ENCODE measurements around the gene ERFE.
"Not testable (repeated sequence)": the region's sequence is repeated elsewhere in the genome, so short reads cannot be mapped to it uniquely, and the experiment has no call there.

Gene ERFE

DNA sequence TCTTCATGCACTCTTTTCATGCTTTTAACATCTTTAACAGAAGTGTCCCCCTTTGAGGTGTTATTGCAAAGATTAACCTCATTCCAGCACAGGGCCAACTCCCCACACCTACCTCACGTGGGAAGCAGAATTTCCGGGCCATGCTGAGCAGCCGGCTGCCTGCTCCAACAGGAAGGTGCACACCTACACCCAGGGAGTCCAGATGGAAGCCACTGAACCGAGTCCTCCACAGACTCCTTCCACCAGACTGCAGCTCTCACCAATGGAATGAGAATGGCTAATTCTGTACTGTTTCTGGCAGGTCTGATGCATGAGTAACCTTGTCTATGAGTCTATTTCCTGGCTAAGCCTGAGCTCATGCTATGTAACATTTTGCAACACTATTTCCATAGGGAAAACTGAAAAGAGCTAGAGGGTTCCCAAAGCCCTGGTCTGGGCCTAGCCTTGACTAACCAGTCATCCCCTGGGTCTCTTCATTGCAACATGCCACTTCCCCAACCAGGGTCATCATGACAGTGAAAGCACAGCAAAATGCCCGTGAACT, 11.0 kb downstream of the ERFE start:
- DNase-seq (ENCODE audit: low spot score), result no peak

DNA sequence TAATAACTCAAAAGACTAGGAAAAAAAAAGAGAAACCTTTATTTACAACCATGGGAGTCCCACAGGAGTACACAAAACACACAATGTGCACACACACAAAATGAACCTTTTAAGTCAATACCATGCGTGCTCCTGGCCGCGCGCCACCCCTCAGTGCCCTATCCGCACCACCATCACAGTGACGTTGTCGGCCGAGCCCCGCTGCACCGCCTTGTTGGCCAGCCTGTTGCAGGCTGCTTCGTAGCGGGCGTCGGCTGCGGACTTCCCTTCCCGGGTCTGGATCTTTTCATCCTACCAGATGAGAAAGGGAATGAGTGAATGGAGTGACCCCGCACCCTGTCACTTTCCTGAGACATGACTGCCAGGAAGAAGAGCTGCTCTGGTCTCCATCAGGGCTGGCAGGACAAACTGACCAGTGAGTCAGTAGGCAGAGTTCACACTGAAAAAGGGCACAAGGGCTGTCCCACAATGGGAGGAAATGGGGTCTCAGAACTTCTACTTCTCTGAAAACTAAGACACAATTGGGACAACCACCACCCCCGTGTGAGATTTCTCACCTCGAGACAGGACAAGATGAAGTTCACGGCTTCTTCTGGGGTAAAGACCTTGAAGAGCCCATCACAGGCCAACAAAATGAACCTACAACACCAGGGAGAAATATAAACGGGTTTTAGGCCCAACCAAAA, 11.8 kb downstream of the ERFE start:
- DNase-seq (ENCODE audit: low spot score), result no peak

- DNase-seq (ENCODE audit: low spot score), result not testable (repeated sequence)
Observed at GRCh38 chr2:238171072-238171431, 12.3 kb downstream of the ERFE start.

DNA sequence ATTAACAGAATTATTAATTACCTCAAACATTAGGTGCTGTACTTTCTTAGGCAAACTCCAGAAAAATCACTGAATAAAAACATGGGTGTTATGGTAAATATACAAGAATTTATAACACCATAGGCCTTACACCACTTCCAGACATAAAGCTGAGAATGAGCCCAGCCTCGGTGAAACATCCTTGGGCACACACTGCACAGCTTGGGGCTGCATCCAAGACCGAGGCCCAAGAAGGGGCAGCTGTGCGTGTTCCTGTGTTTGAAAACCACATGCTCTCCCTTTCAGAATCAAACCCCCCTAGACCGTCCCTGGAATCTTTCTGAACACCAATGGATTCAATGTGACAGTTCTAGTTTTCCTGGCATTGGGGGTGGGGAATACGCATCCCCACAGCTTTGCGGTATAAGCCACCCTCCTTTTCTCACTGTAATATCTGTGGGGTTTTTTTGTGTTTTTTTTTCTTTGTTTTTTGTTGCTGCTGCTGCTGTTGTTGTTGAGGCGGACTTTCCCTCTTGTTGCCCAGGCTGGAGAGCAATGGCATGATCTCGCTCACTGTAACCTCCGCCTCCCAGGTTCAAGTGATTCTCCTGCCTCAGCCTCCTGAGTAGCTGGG, 12.9 kb downstream of the ERFE start:
- no peak for DNase-seq (ENCODE audit: low spot score)

DNA sequence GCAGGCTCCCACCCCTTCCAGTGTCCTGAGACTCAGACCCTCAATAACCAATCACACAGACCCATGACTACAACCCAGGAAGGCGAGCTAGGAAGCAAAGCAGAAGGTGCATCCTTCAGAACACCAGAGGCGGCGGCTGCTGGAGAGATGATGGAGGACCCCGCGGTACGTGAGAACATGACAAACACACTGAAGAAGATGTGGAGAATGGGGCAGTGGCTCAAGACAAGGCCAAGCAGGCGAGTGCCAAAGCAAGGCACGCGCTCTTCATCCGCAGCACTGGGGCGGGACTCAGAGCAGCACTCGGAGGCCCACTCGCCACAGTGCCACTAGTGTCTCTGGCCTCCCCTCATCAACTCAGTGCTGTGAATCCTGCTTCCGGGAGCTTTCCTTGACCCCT, 13.7 kb downstream of the ERFE start:
- DNase-seq (ENCODE audit: low spot score), result no peak

GRCh38 chr2:238173692-238174091, 14.9 kb downstream of the ERFE start:
- DNase-seq (ENCODE audit: low spot score), result no peak

- no peak for DNase-seq (ENCODE audit: low spot score)
Observed at GRCh38 chr2:238174291-238174690, 15.5 kb downstream of the ERFE start.

GRCh38 chr2:238174701-238175100, 15.9 kb downstream of the ERFE start:
- no peak for DNase-seq (ENCODE audit: low spot score)

GRCh38 chr2:238176613-238177012, 17.8 kb downstream of the ERFE start:
- DNase-seq (ENCODE audit: low spot score), result no peak

DNA sequence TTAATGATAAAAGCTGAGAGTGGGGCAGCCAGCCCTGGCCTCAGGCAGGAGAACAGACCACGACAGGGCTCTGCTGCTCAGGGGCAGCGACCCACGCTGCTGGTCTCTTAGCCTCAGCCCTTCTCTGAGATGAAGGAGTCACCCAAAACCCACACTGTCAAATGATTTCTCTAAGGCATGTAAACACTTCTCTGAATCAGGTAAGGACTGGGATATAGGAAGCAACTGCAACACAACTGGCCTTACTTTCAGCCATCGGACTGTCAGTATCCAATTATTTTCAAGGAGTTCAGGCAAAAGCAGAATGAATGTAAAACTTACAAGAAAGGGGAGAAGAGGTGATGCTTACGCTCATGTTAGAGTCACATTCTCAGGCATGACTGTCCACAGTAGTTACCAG, 21.8 kb downstream of the ERFE start:
- DNase-seq (ENCODE audit: low spot score), result no peak

DNA sequence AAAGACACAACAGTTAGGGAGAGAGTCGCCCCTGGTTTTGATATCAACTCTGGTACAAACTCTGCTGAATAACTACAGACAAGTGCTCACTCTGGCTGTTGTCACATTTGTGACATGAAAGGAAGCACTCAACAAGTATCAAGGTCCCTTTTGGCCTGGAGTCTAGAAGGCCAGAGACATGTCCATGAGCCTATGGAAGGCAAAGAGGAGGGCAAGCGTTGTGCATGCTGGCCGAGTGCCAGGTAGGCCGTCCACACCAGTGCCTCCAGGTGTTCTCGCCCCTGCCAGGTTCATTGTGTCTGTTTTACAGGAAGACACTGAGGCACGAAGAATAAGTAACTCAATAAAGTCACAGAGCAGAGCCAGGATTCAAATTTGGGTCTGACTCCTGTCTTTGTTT, 23.6 kb downstream of the ERFE start:
- DNase-seq (ENCODE audit: low spot score), result no peak

DNA sequence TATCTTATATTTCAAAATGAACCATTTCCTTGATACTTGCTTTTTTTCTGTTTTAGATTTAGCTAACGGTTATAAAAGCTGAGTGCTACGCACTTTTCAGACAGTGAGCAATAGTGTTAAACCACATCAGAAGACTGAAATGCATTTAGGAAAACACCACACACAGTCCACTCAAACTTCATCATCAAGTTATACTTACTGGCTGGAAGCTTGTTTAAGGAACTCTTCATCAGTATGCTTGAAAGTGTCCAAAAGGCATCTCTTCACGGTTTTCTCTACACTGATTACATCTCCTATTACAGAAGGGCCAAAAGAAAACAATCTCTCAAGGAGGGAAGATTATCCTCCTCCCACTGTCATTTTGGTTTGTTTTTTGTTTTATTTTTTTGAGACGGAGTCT, 25.1 kb downstream of the ERFE start:
- no peak for DNase-seq (ENCODE audit: low spot score)

DNA sequence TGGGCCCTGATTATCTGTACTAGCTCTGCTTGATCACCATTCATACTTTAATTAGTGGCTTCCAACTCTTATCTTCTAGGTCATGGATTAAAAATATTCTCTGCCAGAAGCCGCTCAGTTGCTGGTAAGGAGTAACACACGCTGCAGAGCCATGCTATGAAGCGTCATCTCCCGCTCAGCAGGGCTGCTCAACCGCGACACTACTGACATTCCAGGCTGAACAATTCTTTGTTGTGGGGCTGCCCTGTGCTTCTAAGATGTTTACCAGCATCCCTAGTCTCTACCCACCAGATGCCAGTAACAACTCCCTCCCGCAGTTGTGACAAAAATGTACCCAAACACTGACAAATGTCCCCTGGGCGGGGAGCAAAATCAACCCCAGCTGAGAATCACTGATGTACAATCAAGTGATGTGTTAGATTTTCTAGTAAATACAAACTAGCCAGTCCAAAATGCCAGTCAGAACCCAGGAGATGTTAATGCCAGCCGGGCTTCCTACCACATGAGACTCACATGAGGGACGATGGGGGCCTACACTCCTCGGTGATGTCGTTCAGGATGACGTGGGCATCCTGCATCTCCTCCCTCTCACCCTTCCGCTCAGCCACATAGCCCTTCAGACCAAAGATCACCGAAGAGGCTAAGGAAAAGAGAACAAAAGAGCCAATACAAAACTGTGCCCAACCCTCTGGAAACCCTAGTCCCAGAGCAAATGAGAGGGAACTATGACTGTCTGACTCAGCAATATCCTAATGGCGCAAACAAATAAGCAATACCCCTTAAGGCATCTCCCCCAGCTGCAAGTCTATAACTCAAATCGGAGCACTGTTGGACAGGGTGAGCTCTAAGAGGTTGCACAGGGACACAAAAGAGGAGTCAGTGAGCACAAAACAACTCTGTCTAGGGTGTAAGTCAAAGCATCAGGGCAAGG, 29.1 kb downstream of the ERFE start:
- no peak for DNase-seq (ENCODE audit: low spot score)

- no peak for DNase-seq (ENCODE audit: low spot score)
Observed at GRCh38 chr2:238190445-238190844, 31.7 kb downstream of the ERFE start.

- DNase-seq (ENCODE audit: low spot score), result peak; percentile 14
Observed at GRCh38 chr2:238202326-238203093, 43.7 kb downstream of the ERFE start.

DNA sequence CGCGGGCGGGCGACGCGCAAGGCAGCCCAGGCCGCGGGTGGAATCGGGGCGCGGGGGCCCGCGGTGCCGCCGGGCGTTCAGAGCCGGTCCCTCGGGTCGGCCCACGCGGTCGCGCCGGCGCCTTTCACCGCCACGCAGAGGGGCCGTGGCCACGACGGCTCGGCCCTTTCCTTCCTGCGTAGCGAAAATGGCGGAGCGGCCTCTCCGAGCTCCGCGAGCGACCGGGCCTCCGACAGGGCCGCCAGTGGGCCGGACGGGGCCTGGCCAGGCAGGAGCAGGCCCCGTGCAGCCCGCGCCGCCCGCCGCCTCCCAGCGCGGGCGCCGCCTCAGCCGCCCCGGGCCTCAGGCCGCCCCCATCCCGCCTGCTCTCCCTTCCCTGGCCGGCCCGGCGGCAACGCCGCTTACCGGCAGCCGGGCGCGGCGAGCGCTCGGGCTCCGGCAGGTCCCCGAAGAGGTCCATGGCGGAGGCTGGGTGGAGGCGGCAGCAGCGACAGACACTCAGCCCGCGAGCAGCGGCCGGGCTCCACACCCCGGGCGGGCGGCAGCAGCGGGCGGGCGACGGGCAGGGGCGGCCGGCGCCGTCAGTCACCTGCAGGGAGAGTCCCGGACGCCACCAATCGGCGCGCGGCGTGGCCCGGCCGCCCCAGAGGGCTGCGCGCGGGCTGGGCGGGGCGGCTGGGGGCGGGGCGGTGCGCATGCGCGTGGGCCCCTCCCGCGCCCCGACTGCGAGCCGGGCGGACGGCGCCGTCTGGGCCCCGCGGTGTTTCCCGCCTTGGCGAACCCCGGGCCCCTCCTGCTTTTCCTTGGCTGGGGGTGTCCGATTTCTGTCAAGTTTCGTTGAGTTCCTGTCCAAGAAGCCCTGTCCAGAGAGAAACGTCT, 44.6 kb downstream of the ERFE start, which contains the start of gene ILKAP:
ILKAP (minus strand) TSS at position 602 of the 879 bp plus-strand sequence; CDS start at position 460, 142 bp downstream.
- peak; percentile 86 for DNase-seq (ENCODE audit: low spot score)

DNA sequence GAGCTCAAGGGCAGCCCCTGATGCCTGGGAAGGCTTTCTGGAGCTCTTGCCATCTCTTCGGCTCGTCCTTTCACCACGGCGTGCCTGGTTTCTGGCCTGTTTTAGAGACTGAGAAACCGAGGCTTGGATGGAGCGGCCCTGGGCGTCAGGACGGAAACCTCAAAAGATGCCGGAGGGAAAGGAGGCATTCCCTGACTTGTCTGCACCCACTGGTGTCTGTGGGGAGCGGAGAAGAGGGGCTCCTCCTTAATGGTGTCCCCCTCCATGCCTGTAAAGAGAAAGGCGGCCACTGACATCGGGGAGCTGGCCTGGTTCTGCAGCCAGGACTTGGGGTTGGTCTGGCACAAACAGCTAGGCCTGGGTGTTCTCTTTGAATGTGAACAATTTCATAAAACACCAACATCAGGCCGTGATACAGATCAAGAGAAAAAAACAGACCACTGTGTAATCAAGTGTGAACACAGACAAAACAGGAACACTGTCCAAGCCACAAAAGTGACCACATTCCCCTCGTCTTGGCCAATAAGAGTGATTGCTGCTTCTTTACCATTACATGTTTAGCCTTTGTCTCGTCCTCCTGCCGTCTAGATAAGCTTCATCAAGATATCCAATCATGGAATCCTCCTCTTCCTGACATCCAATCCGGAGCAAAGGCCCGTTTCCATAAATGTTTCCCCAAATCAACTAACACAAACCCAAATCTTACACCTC, 45.4 kb downstream of the ERFE start:
- no peak for DNase-seq (ENCODE audit: low spot score)

DNA sequence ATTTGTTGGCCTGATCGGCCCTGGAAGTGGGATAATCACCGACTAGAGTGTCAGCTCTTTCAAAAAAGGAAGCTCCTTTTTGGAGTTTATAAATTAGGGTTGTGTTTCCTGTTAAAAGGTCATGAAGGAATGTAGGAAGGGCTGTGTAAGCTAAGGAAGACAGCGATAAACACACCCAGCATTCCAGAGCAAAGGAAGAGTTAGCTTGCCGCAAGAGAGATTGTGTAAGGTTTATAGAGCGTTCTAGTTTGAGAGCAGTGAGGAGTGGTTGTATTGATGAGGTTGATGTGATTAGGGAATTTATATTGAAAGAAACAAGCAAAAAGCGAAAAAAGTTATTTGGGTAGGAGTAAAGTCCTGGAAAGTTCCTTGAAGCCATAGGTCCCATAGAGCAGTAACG, 48.2 kb downstream of the ERFE start:
- no peak for DNase-seq (ENCODE audit: low spot score)

- DNase-seq (ENCODE audit: low spot score), result no peak
Observed at GRCh38 chr2:238216651-238217184, 57.9 kb downstream of the ERFE start.

Data from activated CD4-positive, alpha-beta T cell treated with anti-CD3 and anti-CD28 coated beads, Interleukin-2, Interleukin-4, amounts not matched to agents 100 ng/mL and 50 ng/mL, durations not matched to agents 16 hours and 8 hours (primary cell).